Activated effector memory CD4-positive, alpha-beta T cell treated with anti-CD3 and anti-CD28 coated beads, Interleukin-2, amount 50 U/mL, for 16 hours (primary cell): ENCODE data around the gene FIZ1.
"Not testable (repeated sequence)": the region's sequence is repeated elsewhere in the genome, so short reads cannot be mapped to it uniquely, and the experiment has no call there.

ENCODE experiments used
- DNase-seq: peaks from one replicate; pipeline ENCODE4 v3.0.0-alpha.2; 2020

FIZ1 gene

GRCh38 chr19:55569477-55569876 lies 29.8 kb downstream of the FIZ1 start:
- DNase-seq, result not testable (repeated sequence)

- DNase-seq, result no peak
Measured at GRCh38 chr19:55567708-55568328, 31.5 kb downstream of the FIZ1 start.

DNA sequence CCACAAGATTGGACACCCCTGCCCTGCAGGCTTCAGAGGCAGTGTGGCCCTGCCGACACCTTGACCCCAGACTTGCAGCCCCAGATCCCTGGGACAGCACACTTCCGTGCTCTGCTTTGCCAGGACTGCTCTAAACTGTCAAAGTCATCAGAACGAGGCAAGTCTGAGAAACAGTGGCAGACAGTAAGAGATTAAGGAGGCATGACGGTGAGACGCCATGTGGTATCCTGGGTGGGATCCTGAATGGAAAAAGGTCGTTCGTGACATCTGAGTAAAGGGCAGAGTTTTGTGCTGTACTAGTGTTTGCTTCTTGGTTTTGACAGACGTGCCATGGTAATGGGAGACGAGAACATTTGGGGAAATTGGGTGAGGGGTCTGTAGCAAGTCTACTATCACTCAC lies 32.5 kb downstream of the FIZ1 start:
- DNase-seq, result no peak

- DNase-seq, result no peak
Measured at GRCh38 chr19:55563261-55563690, 36.0 kb downstream of the FIZ1 start.

GRCh38 chr19:55559684-55560083 lies 39.6 kb downstream of the FIZ1 start:
- no peak for DNase-seq

DNA sequence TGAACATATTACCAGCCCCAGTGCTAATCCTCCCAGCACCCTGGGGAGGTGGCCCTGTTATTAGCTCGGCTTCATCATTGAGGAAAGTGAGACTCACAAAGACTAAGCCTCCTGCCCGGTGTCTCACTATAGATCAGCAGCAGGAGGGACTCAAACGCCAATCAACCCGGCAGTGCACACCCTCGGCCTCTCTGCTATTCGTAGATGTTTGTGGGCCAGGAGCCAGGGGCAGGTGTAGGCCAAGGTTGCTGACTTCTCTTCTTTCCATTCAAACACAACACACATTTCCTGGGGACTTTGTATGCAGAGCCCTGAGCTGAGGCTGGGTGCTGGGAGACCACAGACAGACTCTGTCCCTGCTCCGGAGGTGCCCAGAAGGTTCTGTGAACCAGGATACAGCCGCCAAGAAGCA lies 44.6 kb downstream of the FIZ1 start:
- no peak for DNase-seq

DNA sequence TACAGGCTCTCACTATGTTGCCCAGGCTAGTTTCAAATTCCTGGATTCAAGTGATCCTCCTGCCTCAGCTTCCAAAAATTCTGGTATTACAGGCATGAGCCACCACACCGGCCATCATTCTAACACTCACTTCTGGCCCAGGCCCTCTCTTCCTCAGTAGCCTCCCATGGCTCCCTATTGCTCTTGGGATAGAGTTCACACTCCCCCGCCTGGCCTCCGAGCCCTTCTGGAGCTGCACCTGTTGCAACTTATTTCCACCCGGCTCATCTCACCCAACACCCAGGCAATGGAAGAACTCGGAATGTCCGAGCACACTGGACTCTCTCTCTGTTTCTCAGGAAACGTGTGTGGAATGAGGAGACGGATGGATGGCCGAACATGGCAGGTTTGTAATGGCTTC lies 45.0 kb downstream of the FIZ1 start:
- no peak for DNase-seq

DNA sequence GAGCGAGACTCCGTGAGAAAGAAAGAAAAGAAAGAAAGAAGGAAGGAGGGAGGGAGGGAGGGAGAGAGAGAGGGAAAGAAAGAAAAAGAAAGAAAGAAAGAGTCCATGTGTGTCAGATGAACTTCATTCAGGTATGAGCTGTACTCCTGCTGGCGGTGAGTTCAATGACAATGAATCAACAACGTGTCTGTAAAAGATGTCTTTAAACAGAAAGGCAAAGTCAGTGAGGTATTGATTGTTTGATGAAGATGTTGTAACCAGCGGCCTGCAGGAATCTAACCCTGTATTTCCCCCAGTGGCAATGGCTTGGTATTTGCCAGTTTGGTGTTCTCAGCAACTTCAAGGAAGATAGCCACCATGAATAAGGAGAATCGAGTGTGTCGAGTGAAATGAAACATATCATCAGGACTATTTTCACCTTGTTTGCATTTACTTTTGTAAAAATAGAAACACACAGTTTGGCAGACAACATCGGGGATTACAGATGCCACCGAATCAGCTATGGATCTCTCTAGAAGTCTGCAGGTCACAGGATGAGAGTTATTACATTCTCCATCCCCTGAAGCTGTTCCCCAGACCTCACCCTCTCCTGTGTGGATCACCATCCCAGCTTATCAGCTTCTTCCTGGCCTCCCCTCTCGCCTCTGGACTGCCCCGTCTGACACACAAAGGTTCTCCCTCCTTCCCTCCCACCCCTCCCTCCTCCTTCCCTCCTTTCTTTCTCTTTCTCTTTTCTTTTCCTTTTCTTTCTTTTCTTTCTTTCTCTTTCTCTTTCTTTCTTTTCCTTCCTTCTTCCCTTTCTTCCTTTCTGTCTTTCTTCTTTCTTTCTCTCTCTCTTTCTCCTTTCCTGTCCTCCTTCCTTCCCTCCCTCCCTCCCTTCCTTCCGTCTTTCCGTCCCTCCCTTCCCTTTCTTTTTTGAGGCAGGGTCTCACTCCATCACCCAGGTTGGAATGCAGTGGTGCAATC lies 45.8 kb downstream of the FIZ1 start:
- DNase-seq, result no peak

DNA sequence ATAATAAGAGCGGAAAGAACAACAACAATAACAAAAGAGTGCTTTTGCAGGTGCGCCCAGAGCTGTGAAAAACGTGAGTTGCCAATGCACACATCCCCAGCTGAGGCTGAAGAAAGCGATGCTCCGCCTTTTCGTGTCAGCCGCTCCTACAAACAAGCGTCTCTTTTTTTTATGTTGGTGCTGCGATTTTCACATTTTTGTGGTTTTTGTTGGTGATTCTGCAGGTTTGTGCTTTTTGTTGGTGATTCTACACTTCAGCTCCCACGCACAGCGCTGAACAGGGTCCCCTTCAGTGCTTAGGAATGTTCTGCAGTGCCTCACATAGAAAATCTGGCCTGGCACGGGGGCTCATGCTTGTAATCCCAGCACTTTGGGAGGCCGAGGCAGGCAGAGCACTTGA lies 46.7 kb downstream of the FIZ1 start:
- DNase-seq, result no peak

- DNase-seq, result no peak
Measured at GRCh38 chr19:55552206-55552605, 47.1 kb downstream of the FIZ1 start.

GRCh38 chr19:55550321-55550650 lies 49.0 kb downstream of the FIZ1 start:
- no peak for DNase-seq

- no peak for DNase-seq
Measured at GRCh38 chr19:55549500-55550320, 49.6 kb downstream of the FIZ1 start.

DNA sequence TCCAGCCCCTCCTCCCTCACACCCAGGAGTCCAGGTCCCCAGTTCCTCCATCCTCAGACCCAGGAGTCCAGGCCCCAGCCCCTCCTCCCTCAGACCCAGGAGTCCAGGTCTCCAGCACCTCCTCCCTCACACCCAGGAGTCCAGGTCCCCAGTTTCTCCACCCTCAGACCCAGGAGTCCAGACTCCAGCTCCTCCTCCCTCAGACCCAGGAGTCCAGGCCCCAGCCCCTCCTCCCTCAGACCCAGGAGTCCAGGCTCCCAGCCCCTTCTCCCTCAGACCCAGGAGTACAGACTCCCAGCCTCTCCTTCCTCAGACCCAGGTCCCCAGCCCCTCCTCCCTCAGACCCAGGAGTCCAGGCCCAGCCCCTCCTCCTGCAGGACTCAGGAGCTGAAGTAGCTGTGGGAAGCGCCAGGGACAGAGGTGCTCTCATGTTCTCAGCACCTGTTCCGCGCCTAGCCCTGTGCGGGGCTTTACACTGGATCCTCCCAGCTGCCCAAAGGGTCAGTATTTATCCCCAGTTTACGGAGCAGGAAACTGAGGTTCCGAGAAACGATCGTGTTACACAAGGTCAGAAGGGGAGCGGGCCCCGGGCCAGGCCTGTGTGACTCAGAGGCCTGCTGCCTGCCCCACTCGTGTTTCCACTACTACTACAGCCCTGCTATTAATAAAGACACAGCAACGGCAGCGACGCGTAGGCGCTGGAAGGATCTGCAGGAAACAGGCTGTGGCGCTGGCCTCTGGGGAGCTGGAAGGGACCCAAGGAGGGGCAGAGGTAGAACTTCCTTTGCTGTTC lies 52.3 kb downstream of the FIZ1 start:
- no peak for DNase-seq

DNA sequence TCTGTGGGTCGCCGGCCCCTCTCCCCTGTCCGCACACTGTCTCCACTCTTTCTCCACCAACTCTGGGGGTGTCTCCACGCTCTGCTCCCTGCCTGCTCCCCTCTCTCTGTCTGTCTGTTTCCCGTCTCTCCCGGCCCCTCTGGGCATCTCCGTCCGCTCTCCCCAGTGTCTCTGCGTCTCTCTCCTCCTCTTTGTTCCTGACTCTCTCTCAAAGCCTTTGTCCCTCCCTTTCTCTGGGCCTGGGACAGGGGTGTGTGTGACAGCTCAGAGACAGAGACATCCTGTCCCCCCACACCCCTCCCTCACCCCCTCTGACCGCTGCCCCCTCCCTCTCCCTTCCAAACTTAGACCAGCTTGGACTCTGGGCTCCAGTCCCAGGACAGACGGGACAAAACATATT lies 53.3 kb downstream of the FIZ1 start:
- DNase-seq, result no peak

DNA sequence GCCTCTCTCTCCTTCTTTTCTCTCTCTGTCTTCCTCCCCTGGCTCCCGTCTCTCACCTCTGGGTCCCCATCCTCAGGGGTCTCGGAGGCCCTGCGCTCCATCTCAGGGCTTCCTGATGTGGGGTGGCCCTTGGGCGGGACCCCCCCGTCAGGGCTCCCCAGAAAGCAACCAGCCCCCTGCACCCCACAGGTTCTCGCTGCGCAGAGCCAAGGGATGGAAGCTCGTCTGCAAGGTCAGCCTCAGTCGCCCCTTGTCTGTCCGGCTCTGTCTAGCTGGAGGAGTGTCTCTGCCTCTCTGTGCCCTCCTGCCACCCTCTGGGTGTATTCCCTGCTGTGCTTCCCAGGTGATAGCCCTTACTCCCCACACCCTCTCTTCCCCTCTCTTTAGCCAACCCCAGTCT lies 53.9 kb downstream of the FIZ1 start, which contains the start of gene SBK3:
TSS of gene SBK3 (minus strand) at position 101 of the 400 bp plus-strand sequence. CDS start at position 101, 0 bp downstream.
- DNase-seq, result no peak

- no peak for DNase-seq
Measured at GRCh38 chr19:55544776-55545439, 54.4 kb downstream of the FIZ1 start.

DNA sequence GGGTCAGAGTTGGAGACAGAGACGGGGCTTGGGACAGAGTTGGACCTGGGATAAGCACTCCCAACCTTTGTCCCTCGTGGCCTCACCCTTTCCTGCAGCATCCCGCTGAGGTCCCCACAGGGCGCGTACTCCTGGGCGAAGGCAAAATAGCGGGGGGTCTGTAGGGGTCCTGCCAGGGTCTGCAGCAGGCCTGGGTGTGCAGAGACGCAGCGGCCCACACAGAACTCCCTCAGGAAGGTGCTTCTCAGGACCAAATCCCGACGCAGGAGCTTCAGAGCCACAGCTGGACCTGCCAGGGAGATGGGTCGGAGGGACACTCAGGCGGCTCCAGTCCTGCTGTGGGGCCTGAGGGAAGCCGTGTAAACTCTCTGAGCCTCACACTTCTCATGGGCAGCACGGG lies 55.3 kb downstream of the FIZ1 start:
- no peak for DNase-seq

DNA sequence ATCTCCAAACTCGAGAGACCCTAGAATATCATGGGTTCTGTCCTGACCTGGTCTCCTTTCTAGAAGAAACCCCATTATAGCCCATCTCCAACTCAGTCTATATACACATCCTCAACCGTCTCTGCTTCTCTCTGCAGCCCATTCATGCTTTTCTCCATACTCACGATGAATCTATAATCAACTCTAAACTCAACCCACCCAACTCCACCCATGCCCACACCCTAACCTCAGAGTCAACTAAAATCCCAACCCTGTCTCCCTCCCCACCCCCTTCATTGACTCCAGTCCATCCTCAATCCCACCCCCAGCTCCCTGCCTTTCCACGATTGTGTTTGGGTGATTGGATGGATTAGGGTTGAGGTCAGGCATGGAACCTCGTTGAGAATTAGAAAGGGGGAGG lies 55.8 kb downstream of the FIZ1 start:
- no peak for DNase-seq

DNA sequence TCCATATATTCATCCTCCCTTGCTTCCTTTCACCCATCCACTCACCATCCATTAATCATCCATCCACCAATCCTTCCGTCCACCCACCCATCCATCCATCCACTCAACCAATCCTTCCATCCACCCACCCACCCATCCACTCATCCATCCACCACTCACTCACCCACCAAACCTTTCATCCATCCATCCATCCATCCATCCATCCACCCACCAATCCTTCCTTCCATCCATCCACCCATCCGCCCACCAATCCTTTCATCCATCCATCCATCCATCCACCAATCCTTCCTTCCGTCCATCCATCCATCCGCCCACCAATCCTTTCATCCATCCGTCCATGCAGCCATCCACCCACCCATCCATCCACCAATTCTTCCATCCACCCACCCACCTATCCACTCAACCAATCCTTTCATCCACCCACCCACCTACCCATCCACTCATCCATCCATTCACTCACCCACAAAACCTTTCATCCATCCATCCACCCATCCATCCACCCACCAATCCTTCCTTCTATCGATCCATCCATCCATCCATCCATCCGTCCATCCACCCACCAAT lies 56.9 kb downstream of the FIZ1 start:
- no peak for DNase-seq
